GM12872 (cell line): ENCODE measurements around the gene ZBED1.

Experiments used
- CTCF ChIP-seq: IDR thresholded peaks from 3 replicates; pipeline ENCODE4 v1.5.1; 2011; ENCODE audit warnings: low read depth, mild to moderate bottlenecking, low read length, moderate library complexity; ENCODE audit not compliant: insufficient read depth

ZBED1 gene

GRCh38 chrX:2526390-2526789 is 25.6 kb upstream of the ZBED1 start:
- TF ChIP-seq CTCF: no peak

GRCh38 chrX:2523911-2524310 is 23.1 kb upstream of the ZBED1 start:
- no peak for TF ChIP-seq CTCF

GRCh38 chrX:2521927-2522386 is 21.2 kb upstream of the ZBED1 start:
- no peak for TF ChIP-seq CTCF

- TF ChIP-seq CTCF: no peak
Observed at GRCh38 chrX:2521092-2521926, 20.5 kb upstream of the ZBED1 start.

- TF ChIP-seq CTCF: no peak
Observed at GRCh38 chrX:2520539-2520938, 19.8 kb upstream of the ZBED1 start.

GRCh38 chrX:2517055-2517454 is 16.3 kb upstream of the ZBED1 start:
- no peak for TF ChIP-seq CTCF

GRCh38 chrX:2516623-2517022 is 15.8 kb upstream of the ZBED1 start:
- TF ChIP-seq CTCF: no peak

GRCh38 chrX:2514131-2514530 is 13.4 kb upstream of the ZBED1 start:
- TF ChIP-seq CTCF: no peak
